B cell (primary cell): ENCODE results near the gene KANTR.

Experiments
- CTCF ChIP-seq: fragments of 200-600 bp; IDR thresholded peaks from one replicate; pipeline ENCODE4 v1.8.0; 2022; ENCODE audit warnings: antibody characterized with exemption, mild to moderate bottlenecking
- EZH2 ChIP-seq: IDR thresholded peaks from 2 replicates; pipeline ENCODE4 v1.6.1; 2012; ENCODE audit warnings: borderline replicate concordance, low read depth, mild to moderate bottlenecking, moderate library complexity, low read length; ENCODE audit not compliant: insufficient read depth, poor library complexity, severe bottlenecking

GRCh38 chrX:53086464-53086863, 7.5 kb upstream of the KANTR start:
- TF ChIP-seq CTCF (no peak), EZH2 (no peak)
